Measurements from ENCODE around the gene TCEA3.

DNA sequence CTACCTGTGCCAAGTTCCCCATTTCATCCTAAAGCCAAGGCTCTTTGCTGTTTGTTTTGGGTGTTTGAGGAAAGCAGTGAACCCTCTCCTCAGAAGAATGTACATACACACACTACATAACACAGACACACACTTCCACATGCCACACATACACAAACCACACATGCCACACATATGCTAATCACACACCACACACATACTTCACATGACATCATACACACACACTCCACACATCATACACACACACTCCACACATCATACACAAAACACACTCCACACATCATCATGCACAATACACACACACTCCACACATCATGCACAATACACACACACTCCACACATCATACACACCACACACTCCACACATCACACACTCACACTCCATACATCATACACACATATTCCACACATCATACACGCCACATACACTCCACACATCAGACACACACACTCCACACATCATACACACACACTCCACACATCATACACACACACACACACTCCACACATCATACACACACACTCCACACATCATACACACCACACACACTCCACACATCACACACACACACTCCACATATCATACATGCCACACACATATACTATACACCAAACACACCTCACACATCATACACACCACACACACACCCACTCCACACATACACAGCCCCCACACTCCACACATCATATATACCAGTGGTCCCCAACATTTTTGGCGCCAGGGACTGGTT, 32.3 kb downstream of the TCEA3 start:
- TF ChIP-seq EP300 (IDR thresholded peaks at IDR 0.05): no peak
- TF ChIP-seq, protein P1, sequence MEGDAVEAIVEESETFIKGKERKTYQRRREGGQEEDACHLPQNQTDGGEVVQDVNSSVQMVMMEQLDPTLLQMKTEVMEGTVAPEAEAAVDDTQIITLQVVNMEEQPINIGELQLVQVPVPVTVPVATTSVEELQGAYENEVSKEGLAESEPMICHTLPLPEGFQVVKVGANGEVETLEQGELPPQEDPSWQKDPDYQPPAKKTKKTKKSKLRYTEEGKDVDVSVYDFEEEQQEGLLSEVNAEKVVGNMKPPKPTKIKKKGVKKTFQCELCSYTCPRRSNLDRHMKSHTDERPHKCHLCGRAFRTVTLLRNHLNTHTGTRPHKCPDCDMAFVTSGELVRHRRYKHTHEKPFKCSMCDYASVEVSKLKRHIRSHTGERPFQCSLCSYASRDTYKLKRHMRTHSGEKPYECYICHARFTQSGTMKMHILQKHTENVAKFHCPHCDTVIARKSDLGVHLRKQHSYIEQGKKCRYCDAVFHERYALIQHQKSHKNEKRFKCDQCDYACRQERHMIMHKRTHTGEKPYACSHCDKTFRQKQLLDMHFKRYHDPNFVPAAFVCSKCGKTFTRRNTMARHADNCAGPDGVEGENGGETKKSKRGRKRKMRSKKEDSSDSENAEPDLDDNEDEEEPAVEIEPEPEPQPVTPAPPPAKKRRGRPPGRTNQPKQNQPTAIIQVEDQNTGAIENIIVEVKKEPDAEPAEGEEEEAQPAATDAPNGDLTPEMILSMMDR (IDR thresholded peaks at IDR 0.05): no peak

Measured in esophagus muscularis mucosa (tissue), 3 donors.